AG10803 (cell line): ENCODE measurements around the gene GOLGA8B.
"Not testable (repeated sequence)": the region's sequence is repeated elsewhere in the genome, so short reads cannot be mapped to it uniquely, and the experiment has no call there.

Experiments used
- DNase-seq: peaks from one replicate; pipeline ENCODE4 v3.0.0; 2010; ENCODE audit warnings: low read depth
- H3K4me3 ChIP-seq: 2 replicates; pipeline ENCODE4 v1.5.1; 2011; ENCODE audit warnings: mild to moderate bottlenecking, low read length, control low read depth

Gene GOLGA8B

GRCh38 chr15:34555162-34555561, 28.3 kb downstream of the GOLGA8B start:
- H3K4me3 ChIP-seq, DNase-seq: not testable (repeated sequence)

GRCh38 chr15:34554716-34555115, 28.7 kb downstream of the GOLGA8B start:
- not testable (repeated sequence) for H3K4me3 ChIP-seq, DNase-seq

GRCh38 chr15:34554126-34554525, 29.3 kb downstream of the GOLGA8B start:
- H3K4me3 ChIP-seq, DNase-seq: not testable (repeated sequence)

GRCh38 chr15:34550129-34550528, 33.3 kb downstream of the GOLGA8B start:
- not testable (repeated sequence) for H3K4me3 ChIP-seq, DNase-seq

- DNase-seq, H3K4me3 ChIP-seq: not testable (repeated sequence)
Observed at GRCh38 chr15:34549381-34549809, 34.1 kb downstream of the GOLGA8B start.

GRCh38 chr15:34543860-34544649, 39.4 kb downstream of the GOLGA8B start:
- not testable (repeated sequence) for DNase-seq

GRCh38 chr15:34535857-34536256, 47.6 kb downstream of the GOLGA8B start:
- DNase-seq, H3K4me3 ChIP-seq: not testable (repeated sequence)

More at GRCh38 chr15:34543860-34544649, 39.4 kb downstream of the GOLGA8B start:
- not testable (repeated sequence) for H3K4me3 ChIP-seq
